PFSK-1 (cell line): ENCODE data around the gene ULK4.

ENCODE experiments used
- FOXP2 ChIP-seq: optimal IDR thresholded peaks from 2 replicates; pipeline ENCODE3; 2011; ENCODE audit warnings: borderline replicate concordance, control low read depth, inconsistent platforms; ENCODE audit not compliant: insufficient read depth; ENCODE audit errors: extremely low read length, extremely low read depth
- POLR2AphosphoS5 ChIP-seq: IDR thresholded peaks from 2 replicates; pipeline ENCODE4 v1.6.1; 2012; ENCODE audit warnings: low read depth, mild to moderate bottlenecking, control low read depth, low read length, moderate library complexity
- REST ChIP-seq, 2 experiments: IDR thresholded peaks; 2 replicates each; pipeline versions ENCODE4 v1.6.1 to v1.8.0; 2011 to 2012; ENCODE audit warnings: low read depth in 2 of 2, low read length in 2 of 2, control low read depth in 1 of 2, inconsistent platforms in 1 of 2, mild to moderate bottlenecking in 1 of 2, moderate library complexity in 1 of 2; ENCODE audit not compliant: insufficient read depth in 1 of 2
- SIN3A ChIP-seq: IDR thresholded peaks from 2 replicates; pipeline ENCODE4 v1.6.1; 2012; ENCODE audit warnings: mild to moderate bottlenecking, low read length, moderate library complexity, borderline replicate concordance; ENCODE audit not compliant: insufficient read depth
- TAF1 ChIP-seq: IDR thresholded peaks from 2 replicates; pipeline ENCODE4 v1.6.1; 2012; ENCODE audit warnings: low read length, control low read depth, borderline replicate concordance; ENCODE audit not compliant: insufficient read depth

The ULK4 gene

GRCh38 chr3:41907330-41908073 is 54.4 kb downstream of the ULK4 start:
- TF ChIP-seq POLR2AphosphoS5 (no peak), FOXP2 (no peak), REST (IDR thresholded peaks at IDR 0.05; ENCODE audit: insufficient read depth in 1 of 2, low read depth in 2 of 2, low read length in 2 of 2) (no peak), SIN3A (no peak), TAF1 (no peak)

GRCh38 chr3:41900265-41900664 is 61.6 kb downstream of the ULK4 start:
- TF ChIP-seq FOXP2 (no peak), POLR2AphosphoS5 (no peak), REST (IDR thresholded peaks at IDR 0.05; ENCODE audit: insufficient read depth in 1 of 2, low read depth in 2 of 2, low read length in 2 of 2) (no peak)

- TF ChIP-seq TAF1 (no peak), REST (IDR thresholded peaks at IDR 0.05; ENCODE audit: insufficient read depth in 1 of 2, low read depth in 2 of 2, low read length in 2 of 2) (no peak), POLR2AphosphoS5 (no peak), FOXP2 (no peak), SIN3A (no peak)
Observed at GRCh38 chr3:41898631-41899030, 63.3 kb downstream of the ULK4 start.

GRCh38 chr3:41893977-41894376 is 67.9 kb downstream of the ULK4 start:
- no peak for TF ChIP-seq FOXP2
- no peak for TF ChIP-seq TAF1
- TF ChIP-seq REST (IDR thresholded peaks at IDR 0.05; ENCODE audit: insufficient read depth in 1 of 2, low read depth in 2 of 2, low read length in 2 of 2) = no peak
- no peak for TF ChIP-seq POLR2AphosphoS5
